Cardiac fibroblast (primary cell): ENCODE results near the gene GPRASP1.
"Not testable (repeated sequence)": the region's sequence is repeated elsewhere in the genome, so short reads cannot be mapped to it uniquely, and the experiment has no call there.

ENCODE experiments used
- DNase-seq, 2 donors: peaks; one replicate each; pipeline versions ENCODE4 v3.0.0 to v3.0.0-alpha.2; 2010; ENCODE audit warnings: low read depth in 2 of 2
- H3K4me3 ChIP-seq, 2 donors: replicated peaks in 1 of 2; 1 replicate in 1 of 2; 2 replicates in 1 of 2; pipeline ENCODE4 v1.5.1; 2011; ENCODE audit warnings: low read depth in 2 of 2, low read length in 2 of 2, mild to moderate bottlenecking in 2 of 2, moderate library complexity in 1 of 2
- TF ChIP-seq, protein P1 (sequence below): IDR thresholded peaks from one replicate; pipeline ENCODE4 v1.5.1; 2011; ENCODE audit warnings: low read depth, mild to moderate bottlenecking, low read length, inconsistent platforms

The GPRASP1 gene

GRCh38 chrX:102637561-102637960 is 13.7 kb upstream of the GPRASP1 start:
- no peak for DNase-seq
- no peak overlapping the region for H3K4me3 ChIP-seq
- TF ChIP-seq, protein P1, sequence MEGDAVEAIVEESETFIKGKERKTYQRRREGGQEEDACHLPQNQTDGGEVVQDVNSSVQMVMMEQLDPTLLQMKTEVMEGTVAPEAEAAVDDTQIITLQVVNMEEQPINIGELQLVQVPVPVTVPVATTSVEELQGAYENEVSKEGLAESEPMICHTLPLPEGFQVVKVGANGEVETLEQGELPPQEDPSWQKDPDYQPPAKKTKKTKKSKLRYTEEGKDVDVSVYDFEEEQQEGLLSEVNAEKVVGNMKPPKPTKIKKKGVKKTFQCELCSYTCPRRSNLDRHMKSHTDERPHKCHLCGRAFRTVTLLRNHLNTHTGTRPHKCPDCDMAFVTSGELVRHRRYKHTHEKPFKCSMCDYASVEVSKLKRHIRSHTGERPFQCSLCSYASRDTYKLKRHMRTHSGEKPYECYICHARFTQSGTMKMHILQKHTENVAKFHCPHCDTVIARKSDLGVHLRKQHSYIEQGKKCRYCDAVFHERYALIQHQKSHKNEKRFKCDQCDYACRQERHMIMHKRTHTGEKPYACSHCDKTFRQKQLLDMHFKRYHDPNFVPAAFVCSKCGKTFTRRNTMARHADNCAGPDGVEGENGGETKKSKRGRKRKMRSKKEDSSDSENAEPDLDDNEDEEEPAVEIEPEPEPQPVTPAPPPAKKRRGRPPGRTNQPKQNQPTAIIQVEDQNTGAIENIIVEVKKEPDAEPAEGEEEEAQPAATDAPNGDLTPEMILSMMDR, result no peak

DNA sequence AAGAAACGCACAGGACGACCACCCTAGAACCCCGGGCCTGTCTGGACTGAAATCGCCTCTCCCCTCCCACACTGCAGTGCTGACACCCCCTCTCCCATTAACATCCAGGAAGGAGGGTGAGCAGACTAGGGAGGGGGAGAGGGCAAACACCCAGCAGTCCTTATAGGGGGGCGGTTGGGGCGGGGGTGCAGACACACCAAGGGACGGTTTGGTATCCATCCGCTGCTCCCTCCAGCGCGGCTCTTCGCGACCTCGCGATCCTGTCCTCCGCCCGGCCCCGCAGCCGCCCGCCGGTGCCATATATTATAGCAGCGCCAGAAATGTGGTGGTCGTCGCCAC is 411 bp upstream of the GPRASP1 start:
- H3K4me3 ChIP-seq, result peak overlapping the region; percentile 54
- DNase-seq, result no peak
- TF ChIP-seq, protein P1, result no peak

DNA sequence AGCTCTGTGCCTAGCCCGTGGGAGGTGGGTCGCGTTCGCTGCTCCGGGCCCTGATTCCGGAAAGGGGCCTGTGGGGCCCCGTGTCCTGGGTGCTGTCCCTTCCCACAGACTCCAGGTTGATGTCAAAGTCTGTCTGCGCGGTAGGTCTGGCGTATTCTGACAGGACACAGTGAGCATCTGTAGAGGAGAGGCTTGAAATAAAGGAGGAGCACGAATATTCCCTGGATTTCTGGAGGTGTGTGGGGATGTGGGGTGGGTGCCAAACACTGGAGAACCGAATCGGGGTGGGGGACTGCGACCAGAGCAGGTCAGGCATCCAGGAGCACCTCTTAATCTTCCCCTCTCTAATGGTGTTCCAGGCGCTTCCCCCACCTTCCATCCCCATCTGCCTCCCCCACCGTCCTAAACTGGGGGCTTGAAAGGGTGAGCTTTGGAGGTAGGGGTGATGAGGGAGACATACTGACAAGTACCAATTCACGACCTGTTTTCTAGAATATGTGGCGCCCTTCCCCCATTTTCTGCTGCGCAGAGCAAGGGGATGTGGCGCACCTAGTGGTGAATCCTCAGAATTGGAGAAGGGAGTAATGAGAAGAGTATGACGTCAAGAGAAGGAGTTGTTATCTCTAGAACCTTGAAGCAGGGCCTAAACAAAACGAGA is 877 bp downstream of the GPRASP1 start:
- peak overlapping the region; percentile 54 for H3K4me3 ChIP-seq
- TF ChIP-seq, protein P1, result peak; percentile 55
- peak; percentile 50 to 60 for DNase-seq

DNA sequence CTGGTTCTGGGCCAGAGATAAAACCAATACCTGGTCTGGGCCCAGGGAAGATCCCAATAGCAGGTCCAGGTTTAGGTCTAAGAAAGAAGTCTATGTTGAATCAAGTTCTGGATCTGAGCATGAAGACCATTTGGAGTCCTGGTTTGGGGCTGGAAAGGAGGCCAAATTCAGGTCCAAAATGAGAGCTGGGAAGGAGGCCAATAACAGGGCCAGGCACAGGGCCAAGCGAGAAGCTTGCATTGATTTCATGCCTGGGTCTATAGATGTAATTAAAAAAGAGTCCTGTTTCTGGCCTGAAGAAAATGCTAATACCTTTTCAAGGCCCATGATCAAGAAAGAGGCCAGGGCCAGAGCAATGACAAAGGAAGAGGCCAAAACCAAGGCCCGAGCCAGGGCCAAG is 3.4 kb downstream of the GPRASP1 start:
- no peak overlapping the region for H3K4me3 ChIP-seq
- no peak for DNase-seq
- TF ChIP-seq, protein P1, result no peak

DNA sequence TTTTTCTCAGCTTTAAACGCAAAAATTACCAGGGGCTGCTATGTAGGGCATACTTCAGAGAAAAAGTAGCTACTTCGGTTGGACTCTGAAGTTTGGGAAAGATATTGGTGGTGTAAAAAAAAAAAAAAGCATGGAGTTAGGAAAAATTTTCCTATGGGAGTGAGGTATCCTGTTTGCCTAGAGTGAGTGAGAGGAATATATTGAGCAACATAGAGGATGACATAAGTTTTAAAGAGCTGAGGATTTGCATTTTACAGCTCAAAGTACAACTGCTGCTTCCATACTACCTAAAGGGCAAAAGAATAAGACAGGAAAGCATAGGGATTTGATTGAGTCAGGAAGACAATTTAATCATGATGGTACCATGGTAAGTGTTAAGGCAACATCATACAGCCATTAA is 7.3 kb downstream of the GPRASP1 start:
- no peak overlapping the region for H3K4me3 ChIP-seq
- TF ChIP-seq, protein P1, result no peak
- peak; percentile 9 to 29 for DNase-seq

GRCh38 chrX:102659790-102660757 is 8.8 kb downstream of the GPRASP1 start:
- DNase-seq, result peak; percentile 69 to 74
- H3K4me3 ChIP-seq, result peak overlapping the region; percentile 53 to 59
- TF ChIP-seq, protein P1, result peak; percentile 25

DNA sequence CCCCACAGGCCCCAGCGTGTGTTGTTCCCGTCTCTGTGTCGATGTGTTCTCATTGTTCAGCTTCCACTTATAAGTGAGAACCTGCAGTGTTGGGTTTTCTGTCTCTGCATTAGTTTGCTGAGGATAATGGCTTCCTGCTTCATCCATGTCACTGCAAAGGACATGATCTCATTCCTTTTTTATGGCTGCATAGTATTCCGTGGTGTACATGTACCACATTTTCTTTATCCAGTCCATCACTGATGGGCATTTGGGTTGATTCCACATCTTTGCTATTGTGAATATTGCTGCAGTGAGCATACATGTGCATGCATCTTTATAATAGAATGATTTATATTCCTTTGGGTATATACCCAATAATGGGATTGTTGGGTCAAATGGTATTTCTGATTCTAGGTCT is 12.5 kb downstream of the GPRASP1 start:
- DNase-seq, H3K4me3 ChIP-seq: not testable (repeated sequence)

- not testable (repeated sequence) for H3K4me3 ChIP-seq, DNase-seq
These were observed 15.8 kb downstream of the GPRASP1 start for GRCh38 chrX:102667034-102667433.
